ENCODE measurements around the gene LLGL2.

DNA sequence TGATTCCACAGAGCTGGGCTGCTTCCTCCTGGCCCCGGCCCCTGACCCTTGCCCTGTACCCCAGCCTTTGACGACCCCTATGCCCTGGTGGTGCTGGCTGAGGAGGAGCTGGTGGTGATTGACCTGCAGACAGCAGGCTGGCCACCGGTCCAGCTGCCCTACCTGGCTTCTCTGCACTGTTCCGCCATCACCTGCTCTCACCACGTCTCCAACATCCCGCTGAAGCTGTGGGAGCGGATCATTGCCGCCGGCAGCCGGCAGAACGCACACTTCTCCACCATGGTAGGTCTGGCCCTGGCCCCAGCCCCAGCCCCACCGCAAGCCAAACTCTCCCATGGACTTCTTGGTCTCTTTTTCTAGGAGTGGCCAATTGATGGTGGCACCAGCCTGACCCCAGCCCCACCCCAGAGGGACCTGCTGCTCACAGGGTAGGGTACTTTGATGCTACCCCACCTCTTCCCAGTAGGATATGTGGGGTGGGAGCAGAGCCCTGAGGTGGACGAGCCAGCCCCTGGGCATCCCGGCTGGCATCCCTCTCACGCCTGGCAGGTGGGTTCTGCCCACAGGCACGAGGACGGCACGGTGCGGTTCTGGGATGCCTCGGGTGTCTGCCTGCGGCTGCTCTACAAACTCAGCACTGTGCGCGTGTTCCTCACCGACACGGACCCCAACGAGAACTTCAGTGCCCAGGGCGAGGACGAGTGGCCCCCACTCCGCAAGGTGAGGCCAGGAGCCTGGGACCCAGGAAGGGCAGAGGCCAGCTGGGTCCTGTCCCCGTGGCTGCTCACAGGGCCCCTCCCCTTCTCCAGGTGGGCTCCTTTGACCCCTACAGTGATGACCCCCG, 43.1 kb downstream of the LLGL2 start:
- TF ChIP-seq POLR2A (IDR thresholded peaks at IDR 0.05) = no peak
- TF ChIP-seq, protein P1, sequence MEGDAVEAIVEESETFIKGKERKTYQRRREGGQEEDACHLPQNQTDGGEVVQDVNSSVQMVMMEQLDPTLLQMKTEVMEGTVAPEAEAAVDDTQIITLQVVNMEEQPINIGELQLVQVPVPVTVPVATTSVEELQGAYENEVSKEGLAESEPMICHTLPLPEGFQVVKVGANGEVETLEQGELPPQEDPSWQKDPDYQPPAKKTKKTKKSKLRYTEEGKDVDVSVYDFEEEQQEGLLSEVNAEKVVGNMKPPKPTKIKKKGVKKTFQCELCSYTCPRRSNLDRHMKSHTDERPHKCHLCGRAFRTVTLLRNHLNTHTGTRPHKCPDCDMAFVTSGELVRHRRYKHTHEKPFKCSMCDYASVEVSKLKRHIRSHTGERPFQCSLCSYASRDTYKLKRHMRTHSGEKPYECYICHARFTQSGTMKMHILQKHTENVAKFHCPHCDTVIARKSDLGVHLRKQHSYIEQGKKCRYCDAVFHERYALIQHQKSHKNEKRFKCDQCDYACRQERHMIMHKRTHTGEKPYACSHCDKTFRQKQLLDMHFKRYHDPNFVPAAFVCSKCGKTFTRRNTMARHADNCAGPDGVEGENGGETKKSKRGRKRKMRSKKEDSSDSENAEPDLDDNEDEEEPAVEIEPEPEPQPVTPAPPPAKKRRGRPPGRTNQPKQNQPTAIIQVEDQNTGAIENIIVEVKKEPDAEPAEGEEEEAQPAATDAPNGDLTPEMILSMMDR (IDR thresholded peaks at IDR 0.05) = no peak

Data from thyroid gland (tissue), 4 donors.